Mucosa of descending colon (tissue), 3 donors: ENCODE data around the gene CDC42. TPM values are rescaled to one million over a fixed set of nuclear protein-coding genes. Genes with fewer than 3 reads are reported as not detected.
"Not testable (repeated sequence)": the region's sequence is repeated elsewhere in the genome, so short reads cannot be mapped to it uniquely, and the experiment has no call there.

Source experiments
- ATAC-seq: fragments of 200-7000 bp; cut with Tn5 transposase; one replicate; pipeline ENCODE4 v1.9.1; 2020; ENCODE audit warnings: mild to moderate bottlenecking, moderate library complexity
- DNase-seq, 3 donors: peaks; one replicate each; pipeline ENCODE4 v3.0.0-alpha.2; 2020
- H3K36me3 ChIP-seq: fragments of 200-600 bp; one replicate; pipeline ENCODE4 v1.8.0; 2021; ENCODE audit warnings: low read depth, mild to moderate bottlenecking
- H3K4me1 ChIP-seq: fragments of 200-600 bp; one replicate; pipeline ENCODE4 v1.8.0; 2021; ENCODE audit warnings: low read depth, mild to moderate bottlenecking
- H3K4me3 ChIP-seq: fragments of 200-600 bp; one replicate; pipeline ENCODE4 v1.8.0; 2021; ENCODE audit warnings: mild to moderate bottlenecking
- H3K9me3 ChIP-seq: fragments of 200-600 bp; one replicate; pipeline ENCODE4 v1.8.0; 2021; ENCODE audit warnings: mild to moderate bottlenecking
- intact Hi-C, 2 donors: fragments of 100-400 bp; cut with DNase I in 1 of 2; cut with micrococcal nuclease in 1 of 2; formaldehyde crosslinking; loops; one replicate each; pipeline versions ENCODE4 v1.11.0 to v1.11.1; 2022; cut with DNase I, micrococcal nuclease
- long read RNA-seq, 2 donors: library from polyadenylated mRNA; unstranded; transcript quantifications; one replicate each; pipeline ENCODE4 v2.0.0, GENCODE V29; 2019 to 2021
- total RNA-seq, 3 donors: library from RNA; stranded (reverse); fragmentation: NEBNext Ultra II Directional in 2 of 3; extraction: Animal tissue kit (Norgen Biotek cat#: 25700) in 2 of 3; gene quantifications; one replicate each; pipeline versions ENCODE4 v1.2.1 to v1.2.4, GENCODE V29; 2021 to 2023
- TF ChIP-seq, protein P1 (sequence below): fragments of 200-600 bp; IDR thresholded peaks from one replicate; pipeline ENCODE4 v1.8.0; 2022; ENCODE audit warnings: antibody characterized with exemption, mild to moderate bottlenecking
- donor health status: DM: no; HTN: no; CAD: no; lungs with moderate emphysema.
- donor health status: DM: no; HTN: no; CAD: no.
- donor health status: DM: no; HTN: yes; CAD: no.

Gene CDC42
- total RNA-seq: 100 to 1,000 TPM; 231 to 292 (median 282) TPM
- long read RNA-seq, donor 1, partial matches to known transcripts: 12 of 47 reads
- long read RNA-seq, donor 1, other reads (novel, unspliced or antisense): 31 of 47 reads
- long read RNA-seq, donor 2, partial matches to known transcripts: 44 of 142 reads
- long read RNA-seq, donor 2, other reads (novel, unspliced or antisense): 91 of 142 reads

DNA sequence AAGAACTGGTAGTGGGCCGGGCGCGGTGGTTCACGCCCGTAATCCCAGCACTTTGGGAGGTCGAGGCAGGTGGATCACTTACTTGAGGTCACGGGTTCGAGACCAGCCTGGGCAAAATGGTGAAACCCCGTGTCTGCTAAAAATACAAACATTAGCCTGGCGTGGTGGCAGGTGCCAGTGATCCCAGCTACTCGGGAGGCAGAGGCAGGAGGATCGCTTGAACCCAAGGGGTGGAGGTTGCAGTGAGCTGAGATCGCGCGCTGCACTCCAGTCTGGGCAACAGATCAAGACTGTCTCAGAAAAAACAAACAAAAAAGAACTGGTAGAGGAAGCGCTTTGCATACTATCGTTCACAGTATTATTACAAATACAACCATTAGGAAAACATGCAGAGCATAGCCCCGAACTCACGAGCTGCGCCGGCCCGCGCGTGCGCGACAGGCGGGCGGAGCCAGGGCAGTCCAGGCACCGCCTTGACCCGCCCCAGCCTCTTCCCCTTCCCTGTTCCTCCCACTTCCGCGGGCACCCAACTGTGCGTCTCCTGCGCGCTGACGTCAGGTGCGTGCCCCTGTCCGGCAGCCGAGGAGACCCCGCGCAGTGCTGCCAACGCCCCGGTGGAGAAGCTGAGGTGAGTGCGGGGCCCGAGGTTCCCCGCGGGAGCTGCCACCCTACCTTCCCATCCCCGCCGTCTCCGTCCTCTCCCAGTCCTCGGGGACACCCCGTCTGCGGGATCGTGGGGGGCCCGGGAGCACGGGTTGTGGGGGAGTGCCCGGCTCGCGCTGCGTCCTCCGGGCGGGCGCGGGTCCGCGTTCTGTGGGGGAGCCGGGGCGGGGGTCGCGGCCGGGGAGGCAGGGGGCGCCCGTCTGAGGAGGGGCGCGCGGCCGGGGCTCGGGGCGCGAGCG is at the start of gene CDC42:
Gene CDC42, plus strand, starts transcription at position 595 of the 902 bp plus-strand sequence. CDS start 25,770 bp downstream, outside the sequence.
- no peaks in the 10 kb centered on the region for H3K9me3 ChIP-seq
- H3K4me3 ChIP-seq: peak within 1 kb of the TSS; percentile 98
- intact Hi-C loops: no loop called here
- TF ChIP-seq, protein P1, sequence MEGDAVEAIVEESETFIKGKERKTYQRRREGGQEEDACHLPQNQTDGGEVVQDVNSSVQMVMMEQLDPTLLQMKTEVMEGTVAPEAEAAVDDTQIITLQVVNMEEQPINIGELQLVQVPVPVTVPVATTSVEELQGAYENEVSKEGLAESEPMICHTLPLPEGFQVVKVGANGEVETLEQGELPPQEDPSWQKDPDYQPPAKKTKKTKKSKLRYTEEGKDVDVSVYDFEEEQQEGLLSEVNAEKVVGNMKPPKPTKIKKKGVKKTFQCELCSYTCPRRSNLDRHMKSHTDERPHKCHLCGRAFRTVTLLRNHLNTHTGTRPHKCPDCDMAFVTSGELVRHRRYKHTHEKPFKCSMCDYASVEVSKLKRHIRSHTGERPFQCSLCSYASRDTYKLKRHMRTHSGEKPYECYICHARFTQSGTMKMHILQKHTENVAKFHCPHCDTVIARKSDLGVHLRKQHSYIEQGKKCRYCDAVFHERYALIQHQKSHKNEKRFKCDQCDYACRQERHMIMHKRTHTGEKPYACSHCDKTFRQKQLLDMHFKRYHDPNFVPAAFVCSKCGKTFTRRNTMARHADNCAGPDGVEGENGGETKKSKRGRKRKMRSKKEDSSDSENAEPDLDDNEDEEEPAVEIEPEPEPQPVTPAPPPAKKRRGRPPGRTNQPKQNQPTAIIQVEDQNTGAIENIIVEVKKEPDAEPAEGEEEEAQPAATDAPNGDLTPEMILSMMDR: no peak
- no peaks in the 10 kb centered on the region for H3K36me3 ChIP-seq
- peak; percentile 98 for ATAC-seq
- peak; percentile 98 to 99 (median 99) for DNase-seq
- H3K4me1 ChIP-seq: peaks cover 21% of the 10 kb centered on the region

DNA sequence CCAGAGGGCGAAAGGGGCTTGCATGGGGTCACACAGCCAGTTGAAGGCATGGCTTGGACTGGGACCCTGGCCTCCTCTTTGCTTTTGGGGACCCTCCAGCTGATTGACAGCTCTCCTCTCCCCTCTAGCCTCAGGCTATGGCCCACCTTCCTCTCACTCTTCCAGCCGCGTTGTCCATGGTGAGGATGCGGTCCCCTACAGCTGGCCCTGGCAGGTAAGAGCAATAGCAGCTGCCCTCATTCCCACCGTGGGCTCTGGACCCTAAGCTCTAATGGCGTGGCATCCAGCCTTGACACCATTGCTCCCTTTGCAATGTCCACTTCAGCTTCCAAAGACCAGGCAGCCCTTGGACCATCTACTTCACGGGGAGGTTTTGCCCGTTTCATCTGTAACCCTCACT is 49.6 kb upstream of the CDC42 start:
- H3K4me3 ChIP-seq, H3K9me3 ChIP-seq, ATAC-seq, intact Hi-C loops, H3K36me3 ChIP-seq, DNase-seq, H3K4me1 ChIP-seq: not testable (repeated sequence)

DNA sequence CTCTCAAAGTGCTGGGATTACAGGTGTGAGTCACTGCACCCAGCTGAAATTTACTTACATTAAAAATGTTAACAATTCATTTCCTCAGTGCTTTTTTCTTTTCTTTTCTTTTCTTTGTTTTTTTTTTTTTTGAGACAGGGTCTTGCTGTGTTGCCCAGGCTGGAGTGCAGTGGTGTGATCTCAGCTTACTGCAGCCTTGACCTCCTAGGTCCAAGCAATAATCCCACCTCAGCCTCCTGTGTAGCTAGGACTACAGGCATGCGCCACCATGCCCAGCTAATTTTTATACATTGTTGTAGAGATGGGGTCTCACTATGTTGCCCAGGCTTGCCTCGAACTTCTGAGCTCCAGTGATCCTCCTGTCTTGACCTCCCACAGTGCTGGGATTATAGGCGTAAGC is 48.5 kb upstream of the CDC42 start:
- H3K4me3 ChIP-seq, H3K9me3 ChIP-seq, H3K36me3 ChIP-seq, DNase-seq, H3K4me1 ChIP-seq, intact Hi-C loops, ATAC-seq: not testable (repeated sequence)

DNA sequence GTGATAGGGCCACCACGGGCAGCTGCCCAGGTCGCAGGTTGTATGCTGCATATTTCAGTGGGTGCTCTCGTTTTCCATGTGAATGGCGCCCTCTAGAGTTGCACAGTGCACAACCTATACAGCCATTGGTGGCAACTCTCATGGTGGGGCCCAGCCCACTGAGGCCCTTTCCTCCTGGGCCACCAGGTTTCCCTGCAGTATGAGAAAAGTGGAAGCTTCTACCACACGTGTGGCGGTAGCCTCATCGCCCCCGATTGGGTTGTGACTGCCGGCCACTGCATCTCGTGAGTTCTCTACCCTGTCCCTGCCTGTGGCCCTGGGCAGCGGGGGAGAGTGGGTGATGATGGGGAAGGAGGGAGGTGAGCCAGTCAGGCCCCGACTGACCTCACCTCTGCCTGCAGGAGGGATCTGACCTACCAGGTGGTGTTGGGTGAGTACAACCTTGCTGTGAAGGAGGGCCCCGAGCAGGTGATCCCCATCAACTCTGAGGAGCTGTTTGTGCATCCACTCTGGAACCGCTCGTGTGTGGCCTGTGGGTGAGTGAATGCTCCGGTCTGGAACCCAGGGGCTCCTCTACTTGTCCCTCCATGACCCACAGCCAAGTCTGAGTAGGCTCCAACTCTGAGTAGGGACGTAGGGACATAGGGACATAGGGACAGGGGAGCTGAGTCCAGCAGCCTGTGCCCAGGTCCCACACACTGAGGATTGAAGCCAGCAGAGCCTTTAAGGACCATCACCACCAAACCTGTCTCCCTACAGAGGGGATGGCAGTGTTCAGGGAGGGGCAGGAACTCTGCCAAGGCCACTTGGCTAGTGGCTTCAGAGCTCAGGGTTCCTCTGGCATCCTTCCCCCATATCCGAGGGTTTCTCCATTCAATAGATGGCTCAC is 47.0 kb upstream of the CDC42 start:
- TF ChIP-seq, protein P1: peak; percentile 13
- peak; percentile 60 for ATAC-seq
- intact Hi-C loops, H3K9me3 ChIP-seq, H3K36me3 ChIP-seq, H3K4me1 ChIP-seq, H3K4me3 ChIP-seq: not testable (repeated sequence)
- DNase-seq: peak in 1 of 3 donors; percentile 83

DNA sequence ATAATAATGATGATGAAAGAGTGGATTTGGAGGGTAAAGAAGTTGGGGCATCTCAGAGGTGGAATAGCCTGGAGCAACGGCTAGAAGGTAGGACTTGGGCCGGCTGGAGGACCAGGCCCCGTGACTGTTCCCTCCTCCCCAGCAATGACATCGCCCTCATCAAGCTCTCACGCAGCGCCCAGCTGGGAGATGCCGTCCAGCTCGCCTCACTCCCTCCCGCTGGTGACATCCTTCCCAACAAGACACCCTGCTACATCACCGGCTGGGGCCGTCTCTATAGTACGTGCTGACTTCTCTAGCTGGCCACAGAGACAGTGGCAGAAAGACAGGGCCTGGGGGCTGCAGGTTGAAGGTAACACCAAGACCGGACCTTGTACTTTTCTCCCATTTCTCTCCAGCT is 45.8 kb upstream of the CDC42 start:
- H3K9me3 ChIP-seq, intact Hi-C loops, H3K36me3 ChIP-seq, H3K4me1 ChIP-seq, H3K4me3 ChIP-seq, ATAC-seq, DNase-seq: not testable (repeated sequence)

DNA sequence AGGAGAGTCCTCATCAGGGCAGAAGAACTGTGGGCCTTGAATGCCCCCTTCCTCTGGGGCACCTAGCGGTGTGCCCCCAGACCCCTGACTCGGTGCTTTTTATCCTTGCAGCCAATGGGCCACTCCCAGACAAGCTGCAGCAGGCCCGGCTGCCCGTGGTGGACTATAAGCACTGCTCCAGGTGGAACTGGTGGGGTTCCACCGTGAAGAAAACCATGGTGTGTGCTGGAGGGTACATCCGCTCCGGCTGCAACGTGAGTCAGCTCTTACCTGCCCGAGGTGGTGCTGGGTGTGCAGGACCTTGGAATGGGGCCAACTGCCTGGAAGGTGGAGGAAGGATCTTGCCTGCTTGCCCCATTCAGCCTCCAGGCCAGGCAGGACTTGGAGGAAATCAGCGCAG is 45.2 kb upstream of the CDC42 start:
- H3K9me3 ChIP-seq, H3K4me3 ChIP-seq, H3K36me3 ChIP-seq, DNase-seq, H3K4me1 ChIP-seq, intact Hi-C loops: not testable (repeated sequence)
- ATAC-seq: peak; percentile 33

DNA sequence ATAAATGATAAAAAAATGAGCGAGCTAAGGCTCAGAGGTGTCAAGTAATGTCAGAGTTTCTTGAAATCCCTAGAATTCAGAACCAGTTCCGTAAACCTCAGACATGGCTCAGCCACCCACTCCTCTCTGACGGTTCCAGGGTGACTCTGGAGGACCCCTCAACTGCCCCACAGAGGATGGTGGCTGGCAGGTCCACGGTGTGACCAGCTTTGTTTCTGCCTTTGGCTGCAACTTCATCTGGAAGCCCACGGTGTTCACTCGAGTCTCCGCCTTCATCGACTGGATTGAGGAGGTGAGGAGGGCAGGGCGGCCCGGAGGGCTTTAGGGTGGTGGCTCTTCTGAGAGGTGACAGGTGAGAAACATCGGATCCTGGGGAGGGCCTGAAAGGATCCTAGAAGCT is 42.9 kb upstream of the CDC42 start:
- H3K36me3 ChIP-seq, DNase-seq, intact Hi-C loops, ATAC-seq, H3K4me1 ChIP-seq, H3K4me3 ChIP-seq, H3K9me3 ChIP-seq: not testable (repeated sequence)

DNA sequence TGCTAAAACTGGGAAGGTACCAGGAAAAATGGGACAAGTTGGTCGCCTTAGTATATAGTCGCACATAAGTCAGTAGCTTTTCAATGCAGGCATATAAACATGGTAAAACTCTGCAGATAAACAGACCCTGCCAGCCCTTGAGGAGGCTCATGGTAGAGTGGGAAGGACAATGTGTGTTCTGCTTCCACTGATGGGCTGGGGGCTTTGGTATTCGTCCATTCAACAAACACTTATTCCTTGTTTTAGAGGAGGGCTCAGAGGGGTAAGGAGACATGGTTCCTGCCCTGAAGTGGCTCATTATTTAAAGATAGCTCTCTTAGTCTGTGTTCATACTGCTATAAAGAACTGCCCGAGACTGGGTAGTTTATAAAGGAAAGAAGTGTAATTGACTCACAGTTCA is 39.8 kb upstream of the CDC42 start:
- H3K9me3 ChIP-seq, H3K4me1 ChIP-seq, intact Hi-C loops, H3K4me3 ChIP-seq, ATAC-seq, H3K36me3 ChIP-seq, DNase-seq: not testable (repeated sequence)

DNA sequence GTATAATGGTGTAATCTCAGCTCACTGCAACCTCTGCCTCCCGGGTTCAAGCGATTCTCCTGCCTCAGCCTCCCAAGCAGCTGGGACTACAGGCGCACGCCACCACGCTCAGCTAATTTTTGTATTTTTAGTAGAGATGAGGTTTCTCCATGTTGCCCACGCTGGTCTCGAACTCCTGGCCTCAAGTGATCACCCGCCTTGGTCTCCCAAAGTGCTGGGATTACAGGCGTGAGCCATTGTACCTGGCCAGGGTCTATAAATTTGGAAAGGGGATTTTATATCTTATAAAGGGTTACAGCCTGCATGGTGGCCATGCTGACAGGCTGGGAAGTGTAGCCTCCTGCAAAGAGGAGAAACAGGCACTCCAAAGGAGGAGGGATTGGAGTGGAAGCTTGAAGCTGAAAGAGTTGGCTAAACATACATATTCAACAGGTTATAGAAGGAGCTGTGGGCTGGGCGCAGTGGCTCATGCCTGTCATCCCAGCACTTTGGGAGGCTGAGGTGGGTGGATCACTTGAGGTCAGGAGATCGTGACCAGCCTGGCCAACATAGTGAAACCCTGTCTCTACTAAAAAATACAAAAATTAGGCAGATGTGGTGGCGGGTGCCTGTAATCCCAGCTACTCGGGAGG is 37.8 kb upstream of the CDC42 start:
- H3K4me1 ChIP-seq, intact Hi-C loops, H3K4me3 ChIP-seq, ATAC-seq, H3K9me3 ChIP-seq, H3K36me3 ChIP-seq, DNase-seq: not testable (repeated sequence)
